ENCODE results near the gene LTA4H.
"Not testable (repeated sequence)": the region's sequence is repeated elsewhere in the genome, so short reads cannot be mapped to it uniquely, and the experiment has no call there.

LTA4H gene

GRCh38 chr12:95972832-95973456 is 62.4 kb downstream of the LTA4H start:
- Histone ChIP-seq H3K4me1 (ENCODE audit: low read length) (peaks cover 21% of the 10 kb centered on the region), H3K9me2 (replicated peaks; ENCODE audit: insufficient read depth, low read length) (no peaks in the 10 kb centered on the region), H3K79me2 (ENCODE audit: low read length) (no peaks in the 10 kb centered on the region), H4K20me1 (ENCODE audit: insufficient read depth, low read length) (no peaks in the 10 kb centered on the region), H3F3A (ENCODE audit: insufficient read depth, low read length) (peaks cover 5% of the 10 kb centered on the region), H3K4me2 (ENCODE audit: low read depth, low read length) (peak overlapping the region; percentile 25; the same call in 1 of the 2 replicates), H3K27ac (ENCODE audit: low read length) (peak overlapping the region; percentile 44; the same call in 1 of the 2 replicates), H3K27me3 (replicated peaks; ENCODE audit: insufficient read depth, low read length) (no peaks in the 10 kb centered on the region), H3K9ac (ENCODE audit: low read length) (no peak overlapping the region), H3K9me3 (replicated peaks; ENCODE audit: insufficient read depth, low read length) (no peaks in the 10 kb centered on the region), H3K4me3 (ENCODE audit: low read length) (no peak overlapping the region), H3K36me3 (replicated peaks; ENCODE audit: insufficient read depth, low read length) (no peaks in the 10 kb centered on the region), H2AFZ (ENCODE audit: low read length) (peak overlapping the region; percentile 17; the same call in 1 of the 2 replicates)
- peak; percentile 81 for DNase-seq
- TF ChIP-seq EZH2phosphoT487 (IDR thresholded peaks at IDR 0.05; ENCODE audit: low read length) (no peak), CTCF (IDR thresholded peaks at IDR 0.05; ENCODE audit: low read length) (no peak), EZH2 (optimal IDR thresholded peaks at IDR 0.05; ENCODE audit: low read depth, low read length) (no peak)

GRCh38 chr12:95970905-95971304 is 64.5 kb downstream of the LTA4H start:
- no peaks in the 10 kb centered on the region for H3K9me3 ChIP-seq (replicated peaks; ENCODE audit: insufficient read depth, low read length)
- H3K4me1 ChIP-seq (ENCODE audit: low read length): peaks cover 21% of the 10 kb centered on the region
- DNase-seq: no peak
- peaks cover 5% of the 10 kb centered on the region for H3F3A ChIP-seq (ENCODE audit: insufficient read depth, low read length)
- no peaks in the 10 kb centered on the region for H3K36me3 ChIP-seq (replicated peaks; ENCODE audit: insufficient read depth, low read length)
- H3K27ac ChIP-seq (ENCODE audit: low read length): no peak overlapping the region
- H3K9ac ChIP-seq (ENCODE audit: low read length): no peak overlapping the region
- no peaks in the 10 kb centered on the region for H3K79me2 ChIP-seq (ENCODE audit: low read length)
- H2AFZ ChIP-seq (ENCODE audit: low read length): no peak overlapping the region
- H3K4me2 ChIP-seq (ENCODE audit: low read depth, low read length): no peak overlapping the region
- no peaks in the 10 kb centered on the region for H3K9me2 ChIP-seq (replicated peaks; ENCODE audit: insufficient read depth, low read length)
- TF ChIP-seq CTCF (IDR thresholded peaks at IDR 0.05; ENCODE audit: low read length): no peak
- no peak for TF ChIP-seq EZH2 (optimal IDR thresholded peaks at IDR 0.05; ENCODE audit: low read depth, low read length)
- no peak for TF ChIP-seq EZH2phosphoT487 (IDR thresholded peaks at IDR 0.05; ENCODE audit: low read length)
- H3K27me3 ChIP-seq (replicated peaks; ENCODE audit: insufficient read depth, low read length): no peaks in the 10 kb centered on the region
- no peaks in the 10 kb centered on the region for H4K20me1 ChIP-seq (ENCODE audit: insufficient read depth, low read length)
- no peak overlapping the region for H3K4me3 ChIP-seq (ENCODE audit: low read length)

GRCh38 chr12:95969116-95969515 is 66.3 kb downstream of the LTA4H start:
- not testable (repeated sequence) for H3K9me3 ChIP-seq (replicated peaks; ENCODE audit: insufficient read depth, low read length); H3K9ac ChIP-seq (ENCODE audit: low read length)

GRCh38 chr12:95967301-95967700 is 68.1 kb downstream of the LTA4H start:
- Histone ChIP-seq H3K9me3 (replicated peaks; ENCODE audit: insufficient read depth, low read length) (no peaks in the 10 kb centered on the region), H3K9me2 (replicated peaks; ENCODE audit: insufficient read depth, low read length) (no peaks in the 10 kb centered on the region), H3K9ac (ENCODE audit: low read length) (no peak overlapping the region), H3K27ac (ENCODE audit: low read length) (no peak overlapping the region), H3K27me3 (replicated peaks; ENCODE audit: insufficient read depth, low read length) (no peaks in the 10 kb centered on the region), H3K36me3 (replicated peaks; ENCODE audit: insufficient read depth, low read length) (no peaks in the 10 kb centered on the region), H2AFZ (ENCODE audit: low read length) (no peak overlapping the region), H3K4me1 (ENCODE audit: low read length) (peaks cover 3% of the 10 kb centered on the region), H3K79me2 (ENCODE audit: low read length) (no peaks in the 10 kb centered on the region), H3K4me3 (ENCODE audit: low read length) (no peak overlapping the region), H3F3A (ENCODE audit: insufficient read depth, low read length) (no peaks in the 10 kb centered on the region), H3K4me2 (ENCODE audit: low read depth, low read length) (no peak overlapping the region), H4K20me1 (ENCODE audit: insufficient read depth, low read length) (no peaks in the 10 kb centered on the region)
- DNase-seq: no peak
- TF ChIP-seq EZH2phosphoT487 (IDR thresholded peaks at IDR 0.05; ENCODE audit: low read length) (no peak), EZH2 (optimal IDR thresholded peaks at IDR 0.05; ENCODE audit: low read depth, low read length) (no peak)

More at GRCh38 chr12:95969116-95969515, 66.3 kb downstream of the LTA4H start:
- not testable (repeated sequence) for H3K4me3 ChIP-seq (ENCODE audit: low read length); H4K20me1 ChIP-seq (ENCODE audit: insufficient read depth, low read length); H2AFZ ChIP-seq (ENCODE audit: low read length); H3K36me3 ChIP-seq (replicated peaks; ENCODE audit: insufficient read depth, low read length); H3K27me3 ChIP-seq (replicated peaks; ENCODE audit: insufficient read depth, low read length); H3K27ac ChIP-seq (ENCODE audit: low read length); H3K79me2 ChIP-seq (ENCODE audit: low read length); DNase-seq; H3F3A ChIP-seq (ENCODE audit: insufficient read depth, low read length); H3K4me2 ChIP-seq (ENCODE audit: low read depth, low read length); H3K9me2 ChIP-seq (replicated peaks; ENCODE audit: insufficient read depth, low read length)
- peaks cover 21% of the 10 kb centered on the region for H3K4me1 ChIP-seq (ENCODE audit: low read length)

All from MM.1S (cell line).